Measurements from ENCODE around the gene ARHGEF16.

- no peak for TF ChIP-seq CTCF (IDR thresholded peaks at IDR 0.05 in 4 of 5, conservative IDR thresholded peaks at IDR 0.05 in 1 of 5)
- TF ChIP-seq POLR2A (IDR thresholded peaks at IDR 0.05) = no peak
Measured at GRCh38 chr1:3524556-3525203, 70.2 kb downstream of the ARHGEF16 start.

Measured in gastrocnemius medialis (tissue), 4 donors.